Testis (tissue), 3 donors: ENCODE data around the gene PKHD1. TPM values are rescaled to one million over a fixed set of nuclear protein-coding genes. Genes with fewer than 3 reads are reported as not detected.

ENCODE experiments used
- DNase-seq: peaks from one replicate; pipeline ENCODE4 v3.0.0-alpha.2; 2019
- H3K27ac ChIP-seq, 2 donors: fragments of 200-600 bp; sonication (generic); one replicate each; pipeline ENCODE4 v1.5.1; 2019
- H3K27me3 ChIP-seq: fragments of 200-600 bp; sonication (generic); one replicate; pipeline ENCODE4 v1.5.1; 2019
- H3K36me3 ChIP-seq: fragments of 200-600 bp; sonication (generic); one replicate; pipeline ENCODE4 v1.5.1; 2017; ENCODE audit warnings: low read depth; ENCODE audit errors: missing control alignments
- H3K4me1 ChIP-seq: fragments of 200-600 bp; sonication (generic); one replicate; pipeline ENCODE4 v1.5.1; 2019
- H3K4me3 ChIP-seq, 2 donors: fragments of 200-600 bp; sonication (generic); one replicate each; pipeline ENCODE4 v1.5.1; 2017 to 2019
- H3K9me3 ChIP-seq: fragments of 200-600 bp; sonication (generic); one replicate; pipeline ENCODE4 v1.5.1; 2017
- POLR2A ChIP-seq: fragments of 450-650 bp; IDR thresholded peaks from one replicate; pipeline ENCODE4 v1.6.1; 2017; ENCODE audit warnings: antibody characterized with exemption, mild to moderate bottlenecking, moderate library complexity
- WGBS, 2 donors: methylation state at CpG; one replicate each; pipeline ENCODE4 v1.1.5; 2018; 5-methylcytosine and 5-hydroxymethylcytosine counted together
- intact Hi-C: fragments of 100-400 bp; cut with DNase I; formaldehyde crosslinking; loops from one replicate; pipeline ENCODE4 v1.15.1; 2023; ENCODE audit warnings: low total_unique reads
- polyA plus RNA-seq: library from polyadenylated mRNA; stranded (reverse); fragments of 350-450 nt; fragmentation: Illumina TruSeq; extraction: RNeasy Lipid Tissue Mini Kit (QIAGEN cat#74804); gene quantifications from one replicate; pipeline ENCODE4 v1.2.3, GENCODE V29; 2014; ENCODE audit warnings: low read depth, low replicate concordance; ENCODE audit not compliant: insufficient read depth
- total RNA-seq, 2 donors: library from RNA; depleted of rRNA; stranded (reverse); fragments of >200 nt; gene quantifications; one replicate each; pipeline ENCODE4 v1.2.3, GENCODE V29; 2016
- TF ChIP-seq, protein P1 (sequence below), 3 experiments: fragments of 450-650 bp in 2 of 3; fragments of 200-600 bp in 1 of 3; sonication (generic) in 1 of 3; IDR thresholded peaks; one replicate each; pipeline ENCODE4 v1.5.1; 2016 to 2019; ENCODE audit warnings: antibody characterized with exemption in 3 of 3, mild to moderate bottlenecking in 2 of 3, moderate library complexity in 1 of 3

Gene PKHD1
- total and polyA plus RNA-seq, 3 donors from 2014 or later = 1.3 to 2.3 (median 1.7) TPM

DNA sequence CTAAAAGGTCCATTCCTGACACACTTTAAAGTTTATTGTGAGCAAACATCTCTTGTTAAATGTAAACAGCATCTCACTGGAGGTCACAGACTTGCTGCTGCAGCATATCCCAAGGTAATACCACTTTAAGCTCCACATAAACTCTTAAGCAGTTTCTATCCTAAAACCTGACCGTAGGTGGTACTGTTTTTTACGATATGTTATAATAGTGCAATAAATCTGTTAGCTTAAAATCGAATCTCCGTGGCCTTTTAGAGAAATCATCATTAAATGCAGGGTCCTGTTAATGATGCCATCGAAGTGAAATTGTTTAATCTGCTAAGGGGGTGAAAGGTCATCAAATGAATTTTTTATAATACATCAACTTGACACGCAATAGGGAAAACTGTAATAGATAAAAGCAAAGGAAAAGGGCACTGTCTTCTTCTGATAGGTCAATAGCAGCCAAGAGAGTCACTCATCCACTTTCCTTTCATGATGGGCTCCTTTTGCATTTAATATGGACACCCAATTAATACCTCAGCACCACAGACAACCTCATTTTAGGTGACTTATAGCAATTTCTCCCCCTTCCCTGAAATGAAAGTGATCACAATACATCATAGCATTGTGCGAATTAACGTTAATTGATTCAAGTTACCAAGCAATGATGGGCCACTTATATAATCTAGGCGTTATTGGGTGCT is 436.1 kb downstream of the PKHD1 start:
- TF ChIP-seq, protein P1, sequence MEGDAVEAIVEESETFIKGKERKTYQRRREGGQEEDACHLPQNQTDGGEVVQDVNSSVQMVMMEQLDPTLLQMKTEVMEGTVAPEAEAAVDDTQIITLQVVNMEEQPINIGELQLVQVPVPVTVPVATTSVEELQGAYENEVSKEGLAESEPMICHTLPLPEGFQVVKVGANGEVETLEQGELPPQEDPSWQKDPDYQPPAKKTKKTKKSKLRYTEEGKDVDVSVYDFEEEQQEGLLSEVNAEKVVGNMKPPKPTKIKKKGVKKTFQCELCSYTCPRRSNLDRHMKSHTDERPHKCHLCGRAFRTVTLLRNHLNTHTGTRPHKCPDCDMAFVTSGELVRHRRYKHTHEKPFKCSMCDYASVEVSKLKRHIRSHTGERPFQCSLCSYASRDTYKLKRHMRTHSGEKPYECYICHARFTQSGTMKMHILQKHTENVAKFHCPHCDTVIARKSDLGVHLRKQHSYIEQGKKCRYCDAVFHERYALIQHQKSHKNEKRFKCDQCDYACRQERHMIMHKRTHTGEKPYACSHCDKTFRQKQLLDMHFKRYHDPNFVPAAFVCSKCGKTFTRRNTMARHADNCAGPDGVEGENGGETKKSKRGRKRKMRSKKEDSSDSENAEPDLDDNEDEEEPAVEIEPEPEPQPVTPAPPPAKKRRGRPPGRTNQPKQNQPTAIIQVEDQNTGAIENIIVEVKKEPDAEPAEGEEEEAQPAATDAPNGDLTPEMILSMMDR (IDR thresholded peaks at IDR 0.05) = no peak
- no peak for TF ChIP-seq POLR2A
- intact Hi-C loops = no loop called here
- 57 to 64% methylated on average over 9 of the region's 9 CpGs for WGBS, 2 donors
- DNase-seq = no peak
- H3K9me3 ChIP-seq = no peaks in the 10 kb centered on the region
- no peaks in the 10 kb centered on the region for H3K4me1 ChIP-seq
- no peaks in the 10 kb centered on the region for H3K36me3 ChIP-seq
- no peak overlapping the region for H3K4me3 ChIP-seq
- no peak overlapping the region for H3K27ac ChIP-seq
- H3K27me3 ChIP-seq = no peaks in the 10 kb centered on the region

DNA sequence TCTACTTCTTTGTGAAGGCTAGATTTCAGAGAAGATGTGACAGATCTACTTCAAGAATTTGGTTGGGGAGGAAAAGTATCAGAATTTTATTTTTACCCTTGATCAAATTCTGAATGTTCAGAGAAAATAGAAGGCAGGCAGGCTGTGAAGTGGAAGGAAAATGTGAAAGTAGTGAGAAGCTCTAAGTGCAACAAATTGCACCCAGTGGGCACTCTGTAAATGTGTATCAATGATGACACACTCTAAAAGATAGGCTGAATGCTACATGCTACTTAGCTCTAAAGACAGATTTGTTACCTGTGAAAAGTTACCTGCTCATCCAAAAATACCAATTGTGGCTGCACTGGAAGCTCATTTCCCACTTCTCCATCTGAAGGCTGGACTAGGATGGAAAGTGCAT is 438.6 kb downstream of the PKHD1 start:
- Histone ChIP-seq H3K4me1 (no peaks in the 10 kb centered on the region), H3K4me3 (no peak overlapping the region), H3K9me3 (no peaks in the 10 kb centered on the region), H3K27me3 (no peaks in the 10 kb centered on the region), H3K27ac (no peak overlapping the region), H3K36me3 (no peaks in the 10 kb centered on the region)
- DNase-seq = no peak
- TF ChIP-seq, protein P1 (IDR thresholded peaks at IDR 0.05) = no peak
- no peak for TF ChIP-seq POLR2A
- intact Hi-C loops = no loop called here

DNA sequence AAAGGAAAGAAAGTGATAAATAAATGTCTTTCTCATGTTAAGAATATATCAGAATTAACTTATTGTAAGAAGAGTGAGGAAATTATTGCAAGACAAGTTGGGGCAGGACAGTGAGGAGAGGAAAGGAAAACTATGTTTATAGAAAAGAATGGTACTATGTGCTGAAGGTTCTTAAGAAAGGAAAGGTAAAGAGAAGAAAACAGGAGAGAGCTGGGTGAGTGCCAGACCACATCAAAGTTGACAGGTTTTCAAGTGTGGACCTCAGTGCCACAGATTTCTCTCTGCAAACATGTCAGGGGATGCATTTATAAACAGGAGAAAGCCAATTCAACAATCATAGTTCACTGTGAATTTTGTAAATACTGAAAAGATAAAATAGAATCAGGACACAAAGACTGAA is 439.2 kb downstream of the PKHD1 start:
- intact Hi-C loops = no loop called here
- H3K27ac ChIP-seq = no peak overlapping the region
- H3K9me3 ChIP-seq = no peaks in the 10 kb centered on the region
- H3K4me1 ChIP-seq = no peaks in the 10 kb centered on the region
- no peaks in the 10 kb centered on the region for H3K27me3 ChIP-seq
- no peak for TF ChIP-seq POLR2A
- TF ChIP-seq, protein P1 (IDR thresholded peaks at IDR 0.05) = no peak
- no peak for DNase-seq
- H3K36me3 ChIP-seq = no peaks in the 10 kb centered on the region
- H3K4me3 ChIP-seq = no peak overlapping the region

DNA sequence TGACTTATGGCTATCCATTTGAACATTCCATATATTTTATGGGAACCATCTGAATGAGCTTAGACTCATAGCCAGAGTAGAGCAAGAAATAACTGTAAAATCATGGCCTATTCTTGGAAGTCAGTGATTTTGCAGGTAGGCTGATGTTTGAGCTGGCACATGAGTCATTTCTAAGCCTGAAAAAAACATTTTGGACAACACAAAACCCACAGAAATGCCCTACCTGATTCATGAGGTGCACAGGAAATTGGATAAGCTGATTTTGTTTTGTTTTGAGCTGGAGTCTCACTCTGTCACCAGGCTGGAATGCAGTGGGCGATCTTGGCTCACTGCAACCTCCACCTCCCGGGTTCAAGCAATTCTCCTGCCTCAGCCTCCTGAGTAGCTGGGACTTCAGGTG is 443.0 kb downstream of the PKHD1 start:
- Histone ChIP-seq H3K36me3 (no peaks in the 10 kb centered on the region), H3K27me3 (no peaks in the 10 kb centered on the region), H3K4me3 (no peak overlapping the region), H3K27ac (no peak overlapping the region), H3K4me1 (no peaks in the 10 kb centered on the region), H3K9me3 (no peaks in the 10 kb centered on the region)
- DNase-seq = no peak
- TF ChIP-seq, protein P1 (IDR thresholded peaks at IDR 0.05) = no peak
- no peak for TF ChIP-seq POLR2A
- 96 to 100% methylated on average over 2 of the region's 2 CpGs for WGBS, 2 donors
- intact Hi-C loops = no loop called here

DNA sequence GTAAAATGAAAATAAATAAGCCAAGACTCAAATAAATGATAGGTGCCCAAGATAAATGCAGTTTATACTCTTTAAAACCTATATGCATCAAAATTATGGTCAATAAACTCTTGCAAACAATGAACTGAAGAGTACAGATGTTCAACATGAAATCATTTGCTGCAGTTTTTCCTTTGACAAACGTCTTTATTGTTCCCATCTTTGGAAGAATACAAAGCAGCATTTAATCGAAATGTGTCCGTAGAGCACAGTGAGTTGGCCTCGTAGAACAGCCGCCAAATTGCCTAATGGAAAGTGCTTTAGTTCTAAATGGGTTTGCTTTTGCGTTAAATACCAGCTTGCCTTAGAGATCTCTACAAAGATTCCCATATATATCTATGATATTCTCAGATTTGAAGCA is 447.4 kb downstream of the PKHD1 start:
- no peaks in the 10 kb centered on the region for H3K27me3 ChIP-seq
- TF ChIP-seq POLR2A = no peak
- TF ChIP-seq, protein P1 (IDR thresholded peaks at IDR 0.05) = no peak
- no peak overlapping the region for H3K27ac ChIP-seq
- intact Hi-C loops = no loop called here
- H3K9me3 ChIP-seq = no peaks in the 10 kb centered on the region
- H3K4me3 ChIP-seq = no peak overlapping the region
- H3K4me1 ChIP-seq = no peaks in the 10 kb centered on the region
- H3K36me3 ChIP-seq = no peaks in the 10 kb centered on the region
- no peak for DNase-seq
- 78 to 86% methylated on average over 6 of the region's 6 CpGs for WGBS, 2 donors
